Fibroblast of lung (primary cell): ENCODE measurements around the gene SPINK4.

Experiments used
- CTCF ChIP-seq, 2 donors: IDR thresholded peaks in 1 of 2; conservative IDR thresholded peaks in 1 of 2; 1 replicate in 1 of 2; 2 replicates in 1 of 2; pipeline ENCODE4 v1.5.1; 2011 to 2012; ENCODE audit warnings: low read length in 2 of 2, control low read depth in 1 of 2, inconsistent platforms in 1 of 2, low read depth in 1 of 2, mild to moderate bottlenecking in 1 of 2
- EZH2 ChIP-seq: IDR thresholded peaks from 2 replicates; pipeline ENCODE4 v1.5.1; 2012; ENCODE audit warnings: low read length, control low read depth, mild to moderate bottlenecking; ENCODE audit errors: missing control alignments

GRCh38 chr9:33289496-33289895 lies 49.5 kb downstream of the SPINK4 start:
- TF ChIP-seq CTCF (conservative IDR thresholded peaks at IDR 0.05 in 1 of 2, IDR thresholded peaks at IDR 0.05 in 1 of 2; ENCODE audit: low read depth in 1 of 2, low read length in 2 of 2) (no peak), EZH2 (no peak)
